Fibroblast of mammary gland (primary cell): ENCODE data around the gene GRIK3.

Source experiments
- DNase-seq: peaks from one replicate; pipeline ENCODE4 v3.0.0-alpha.2; 2010; ENCODE audit warnings: low read depth
- H3K4me3 ChIP-seq: 2 replicates; pipeline ENCODE4 v1.5.1; 2011; ENCODE audit warnings: low read depth, mild to moderate bottlenecking, low read length, moderate library complexity; ENCODE audit not compliant: control insufficient read depth
- TF ChIP-seq, protein P1 (sequence below): conservative IDR thresholded peaks from 2 replicates; pipeline ENCODE4 v1.5.1; 2011; ENCODE audit warnings: low read depth, low read length, inconsistent platforms; ENCODE audit not compliant: control insufficient read depth, insufficient read depth

The GRIK3 gene

DNA sequence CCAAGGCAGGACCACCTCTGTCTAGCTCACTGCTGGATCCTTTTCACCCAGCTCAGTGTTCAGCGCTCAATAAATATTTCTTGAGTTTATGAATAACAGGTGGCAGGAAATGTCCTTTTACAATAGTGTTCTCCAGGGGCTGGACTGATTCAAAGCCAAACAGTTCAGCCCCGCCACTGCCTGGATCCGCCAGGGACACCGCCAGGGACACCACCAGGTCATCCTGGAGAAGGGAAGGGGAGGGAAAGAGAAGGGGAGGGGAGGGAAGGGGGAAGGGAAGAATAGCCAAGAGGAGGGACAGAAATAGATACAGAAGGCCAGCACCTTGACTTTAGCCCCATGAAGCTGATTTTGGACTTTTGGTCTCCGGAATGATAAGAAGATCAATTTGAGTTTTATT is 255.6 kb downstream of the GRIK3 start:
- H3K4me3 ChIP-seq = no peak overlapping the region
- TF ChIP-seq, protein P1, sequence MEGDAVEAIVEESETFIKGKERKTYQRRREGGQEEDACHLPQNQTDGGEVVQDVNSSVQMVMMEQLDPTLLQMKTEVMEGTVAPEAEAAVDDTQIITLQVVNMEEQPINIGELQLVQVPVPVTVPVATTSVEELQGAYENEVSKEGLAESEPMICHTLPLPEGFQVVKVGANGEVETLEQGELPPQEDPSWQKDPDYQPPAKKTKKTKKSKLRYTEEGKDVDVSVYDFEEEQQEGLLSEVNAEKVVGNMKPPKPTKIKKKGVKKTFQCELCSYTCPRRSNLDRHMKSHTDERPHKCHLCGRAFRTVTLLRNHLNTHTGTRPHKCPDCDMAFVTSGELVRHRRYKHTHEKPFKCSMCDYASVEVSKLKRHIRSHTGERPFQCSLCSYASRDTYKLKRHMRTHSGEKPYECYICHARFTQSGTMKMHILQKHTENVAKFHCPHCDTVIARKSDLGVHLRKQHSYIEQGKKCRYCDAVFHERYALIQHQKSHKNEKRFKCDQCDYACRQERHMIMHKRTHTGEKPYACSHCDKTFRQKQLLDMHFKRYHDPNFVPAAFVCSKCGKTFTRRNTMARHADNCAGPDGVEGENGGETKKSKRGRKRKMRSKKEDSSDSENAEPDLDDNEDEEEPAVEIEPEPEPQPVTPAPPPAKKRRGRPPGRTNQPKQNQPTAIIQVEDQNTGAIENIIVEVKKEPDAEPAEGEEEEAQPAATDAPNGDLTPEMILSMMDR = no peak
- no peak for DNase-seq

DNA sequence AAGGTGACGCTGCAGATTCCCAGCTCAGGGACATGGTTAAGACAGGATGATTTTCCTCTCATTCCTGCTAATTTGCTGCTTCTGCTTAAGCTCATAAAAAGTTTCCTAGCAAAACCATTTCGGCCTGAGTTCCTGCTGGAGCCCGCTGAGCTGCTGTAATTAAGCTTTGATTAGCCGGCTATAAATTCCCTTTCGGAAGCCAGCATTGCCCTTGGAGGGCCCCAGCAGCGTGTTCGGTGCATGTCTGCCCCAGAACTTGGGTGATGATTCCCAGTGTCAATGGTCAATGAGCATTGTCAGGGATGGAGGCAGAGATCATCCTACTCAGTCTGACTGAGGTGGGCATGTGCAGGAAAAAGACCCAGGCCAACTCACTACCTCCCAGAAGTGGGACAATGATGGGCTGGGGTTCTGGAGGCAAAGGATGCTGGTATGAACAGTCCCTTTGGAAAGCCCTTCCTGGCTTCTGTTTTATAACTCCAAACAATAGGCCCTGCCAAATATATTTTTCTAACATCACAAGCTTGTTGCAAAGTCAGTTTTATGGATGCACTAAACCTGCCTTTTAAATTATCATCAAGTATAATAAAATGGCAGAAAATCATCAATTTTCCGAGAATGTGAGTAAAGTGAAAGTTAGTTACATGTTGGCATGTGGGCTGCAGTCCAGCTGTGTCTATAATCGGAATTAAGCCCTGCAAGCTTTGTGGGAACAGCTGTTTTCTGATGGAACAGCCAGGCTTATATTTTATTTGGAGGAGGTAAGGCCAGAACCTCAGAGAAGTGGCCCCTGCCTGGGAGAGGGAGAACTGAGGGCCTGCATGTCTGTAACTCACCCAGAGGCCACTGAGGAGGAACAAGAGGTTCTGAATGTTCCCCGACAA is 257.1 kb downstream of the GRIK3 start:
- DNase-seq = no peak
- no peak overlapping the region for H3K4me3 ChIP-seq
- TF ChIP-seq, protein P1 = no peak

DNA sequence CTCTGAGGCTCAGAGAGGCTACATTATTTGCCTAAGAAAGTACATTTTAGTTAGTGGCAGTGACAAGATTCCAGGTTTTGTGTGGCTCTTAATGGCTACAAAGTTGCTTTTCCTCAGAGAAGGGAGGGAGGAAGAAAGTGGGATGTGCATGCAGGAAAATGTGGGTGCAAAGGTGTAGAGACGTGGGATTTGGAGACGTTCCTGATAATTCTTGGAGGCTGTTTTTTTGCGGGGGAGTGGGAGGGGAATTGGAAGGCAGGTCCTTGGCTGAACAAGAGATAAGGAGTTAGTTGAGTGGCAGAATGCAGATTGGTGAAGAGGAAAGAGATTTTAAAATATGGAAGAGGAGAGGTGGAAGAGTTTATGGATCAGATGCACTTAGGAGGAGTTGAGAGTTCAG is 258.1 kb downstream of the GRIK3 start:
- H3K4me3 ChIP-seq = no peak overlapping the region
- TF ChIP-seq, protein P1 = no peak
- DNase-seq = no peak

DNA sequence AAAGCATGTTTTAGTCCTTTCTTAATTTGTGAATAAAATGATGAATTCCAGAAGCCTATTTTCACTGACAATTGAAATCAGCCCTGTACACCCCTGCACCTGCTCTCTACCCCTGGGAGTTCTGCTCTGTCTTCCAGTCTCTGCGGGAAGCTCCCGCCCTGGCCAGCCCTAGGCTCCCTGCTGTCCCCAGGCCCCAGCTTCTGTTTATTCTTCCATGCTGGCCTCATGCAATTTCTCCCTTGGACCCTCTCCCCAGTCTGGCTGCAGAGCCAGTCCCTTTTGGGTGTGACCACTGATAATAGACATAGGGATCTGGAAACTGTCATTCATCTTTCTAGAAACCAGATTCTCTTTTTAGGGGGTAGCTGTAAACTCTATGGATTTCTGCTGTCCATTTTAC is 258.6 kb downstream of the GRIK3 start:
- TF ChIP-seq, protein P1 = no peak
- DNase-seq = no peak
- H3K4me3 ChIP-seq = no peak overlapping the region

DNA sequence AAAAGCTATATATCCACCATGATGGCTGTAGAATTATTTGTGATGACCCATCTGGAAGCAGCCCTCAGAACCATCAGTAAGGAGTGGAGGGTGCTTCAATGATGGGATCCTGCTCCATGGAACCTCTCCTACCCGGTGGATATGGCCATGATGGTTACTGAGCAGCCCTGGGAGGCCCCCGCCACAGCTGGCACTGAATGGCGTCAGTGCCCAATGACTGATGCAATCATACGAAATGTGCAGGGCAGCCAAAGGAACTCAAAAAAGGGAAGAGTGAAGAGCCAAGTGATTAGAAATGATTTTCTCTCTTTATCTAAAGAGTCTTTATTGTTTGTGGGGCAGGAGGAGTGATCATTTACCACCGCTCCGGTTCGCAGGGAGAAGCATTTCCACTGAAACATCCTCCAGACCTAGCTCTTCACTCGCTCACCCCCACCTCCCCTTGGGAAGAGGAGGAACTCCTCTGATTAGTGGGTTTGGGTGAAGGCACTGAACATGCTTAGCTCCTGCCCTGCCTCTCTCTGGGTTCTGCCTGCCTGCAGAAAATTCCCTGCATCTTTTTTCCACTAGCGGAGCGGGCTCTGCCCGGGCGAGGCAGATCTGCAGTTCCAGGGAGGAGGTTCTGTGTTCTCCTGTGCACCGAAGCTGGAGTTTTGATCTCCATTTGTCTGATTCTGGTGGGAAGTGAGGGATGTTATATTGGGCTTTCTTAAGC is 260.3 kb downstream of the GRIK3 start:
- TF ChIP-seq, protein P1 = no peak
- no peak for DNase-seq

DNA sequence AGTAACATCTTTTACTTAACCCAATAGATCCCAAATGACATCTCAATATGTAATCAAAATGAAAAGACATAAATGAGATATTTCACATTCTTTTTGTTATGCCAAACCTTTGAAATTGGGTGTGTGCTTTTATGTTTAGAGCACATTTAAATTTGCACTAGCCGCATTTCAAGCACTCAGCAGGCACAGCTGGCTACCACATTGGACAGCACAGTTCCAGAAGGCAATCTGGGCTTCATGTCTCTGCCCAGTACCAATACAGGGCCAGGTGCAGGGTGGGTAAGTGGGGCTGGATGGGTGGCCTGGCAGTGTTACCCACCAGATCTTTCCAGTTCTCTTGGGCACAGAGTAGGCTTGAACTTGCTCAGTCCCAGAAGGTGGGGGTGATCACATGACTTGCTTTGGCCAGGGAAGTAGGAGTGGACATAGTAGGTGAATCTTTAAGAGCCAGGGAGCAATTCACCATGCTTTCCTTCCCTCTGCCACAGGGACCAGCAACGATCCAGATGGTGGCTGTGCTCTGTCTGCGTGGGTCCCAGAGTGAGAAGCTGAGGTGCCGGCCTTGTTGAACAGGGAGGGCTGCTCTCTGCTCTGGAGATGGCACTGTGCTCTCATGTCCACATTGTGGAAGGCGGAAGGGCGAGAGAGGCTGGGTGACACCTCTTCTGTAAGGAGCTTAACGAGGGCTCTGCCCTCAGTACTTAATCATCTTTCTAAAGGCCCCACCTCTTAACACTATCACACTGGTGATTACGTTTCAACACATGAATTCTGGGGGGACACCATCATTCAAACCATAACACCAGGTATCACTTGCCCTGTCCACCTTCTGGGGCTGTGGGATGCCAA is 261.4 kb downstream of the GRIK3 start:
- no peak for DNase-seq
- TF ChIP-seq, protein P1 = no peak
- H3K4me3 ChIP-seq = no peak overlapping the region

More for the DNA sequence above, 260.3 kb downstream of the GRIK3 start:
- H3K4me3 ChIP-seq = no peak overlapping the region
